Endodermal cell (in vitro differentiated cells): ENCODE measurements around the gene PCBP4. TPM values are rescaled to one million over a fixed set of nuclear protein-coding genes. Genes with fewer than 3 reads are reported as not detected.

Experiments
- DNase-seq: peaks from one replicate; pipeline ENCODE4 v3.0.0-alpha.2; 2017
- H3K27ac ChIP-seq: 2 replicates; pipeline ENCODE4 v1.5.1; 2013; ENCODE audit warnings: mild to moderate bottlenecking, low read depth, low read length, moderate library complexity
- H3K27me3 ChIP-seq: 2 replicates; pipeline ENCODE4 v1.6.1; 2013; ENCODE audit warnings: mild to moderate bottlenecking, low read length, moderate library complexity; ENCODE audit not compliant: insufficient read depth, control insufficient read depth, poor library complexity, severe bottlenecking
- H3K36me3 ChIP-seq: 2 replicates; pipeline ENCODE4 v1.7.0; 2013; ENCODE audit warnings: mild to moderate bottlenecking, low read length, moderate library complexity; ENCODE audit not compliant: control insufficient read depth, insufficient read depth
- H3K4me1 ChIP-seq: one replicate; pipeline ENCODE4 v1.7.0; 2013; ENCODE audit warnings: low read length; ENCODE audit not compliant: control insufficient read depth, insufficient read depth
- H3K4me3 ChIP-seq: 2 replicates; pipeline ENCODE4 v1.5.1; 2013; ENCODE audit warnings: mild to moderate bottlenecking, low read length, moderate library complexity
- H3K9ac ChIP-seq: 2 replicates; pipeline ENCODE4 v1.6.1; 2013; ENCODE audit warnings: mild to moderate bottlenecking, low read length, moderate library complexity; ENCODE audit not compliant: poor library complexity, severe bottlenecking; ENCODE audit errors: extremely low read depth
- H3K9me3 ChIP-seq: 2 replicates; pipeline ENCODE4 v1.6.1; 2013; ENCODE audit warnings: mild to moderate bottlenecking, low read length, moderate library complexity; ENCODE audit not compliant: control insufficient read depth
- H3K27ac Mint-ChIP-seq: 2 replicates; pipeline ENCODE4 v1.8.0; 2020; ENCODE audit warnings: mixed read lengths
- H3K27me3 Mint-ChIP-seq: 2 replicates; pipeline ENCODE4 v1.8.0; 2021; ENCODE audit warnings: mild to moderate bottlenecking, mixed read lengths; ENCODE audit not compliant: insufficient read depth
- H3K36me3 Mint-ChIP-seq: 2 replicates; pipeline ENCODE4 v1.8.0; 2020; ENCODE audit warnings: low read depth, mixed read lengths
- H3K4me1 Mint-ChIP-seq: 2 replicates; pipeline ENCODE4 v1.8.0; 2020; ENCODE audit warnings: mixed read lengths
- H3K4me3 Mint-ChIP-seq: 2 replicates; pipeline ENCODE4 v1.8.0; 2020; ENCODE audit warnings: mild to moderate bottlenecking, moderate library complexity, mixed read lengths
- H3K9me3 Mint-ChIP-seq: 2 replicates; pipeline ENCODE4 v1.8.0; 2020; ENCODE audit warnings: mild to moderate bottlenecking, mixed read lengths
- CTCF ChIP-seq: fragments of 200-600 bp; sonication (generic); conservative IDR thresholded peaks from 2 replicates; pipeline ENCODE4 v1.5.0; 2021; ENCODE audit warnings: antibody characterized with exemption, mild to moderate bottlenecking
- WGBS, 2 experiments: methylation state at CpG; one replicate each; pipeline versions ENCODE4 v1.1.5 to v1.1.7; 2013; ENCODE audit warnings: missing lambda C conversion rate in 2 of 2, mixed read lengths in 1 of 2; ENCODE audit not compliant: insufficient coverage in 1 of 2, insufficient read length in 1 of 2; 5-methylcytosine and 5-hydroxymethylcytosine counted together
- total RNA-seq, 2 donors: library from RNA; stranded (reverse); fragmentation: NEBNext Ultra II Directional in 1 of 2; extraction: Animal tissue kit (Norgen Biotek cat#: 25700) in 1 of 2; gene quantifications; 2 replicates in 1 of 2; 3 replicates in 1 of 2; pipeline ENCODE4 v1.2.1, GENCODE V29; 2021

Gene PCBP4
- total RNA-seq, 2 donors from 2014 or later, result 54.1 to 68.1 TPM

GRCh38 chr3:51949121-51949520, 18.1 kb downstream of the PCBP4 start:
- DNase-seq, result no peak
- Mint-ChIP-seq H3K9me3 (no peaks in the 10 kb centered on the region), H3K27me3 (peaks cover 58% of the 10 kb centered on the region), H3K36me3 (no peaks in the 10 kb centered on the region), H3K27ac (no peak overlapping the region), H3K4me3 (no peak overlapping the region), H3K4me1 (no peaks in the 10 kb centered on the region)
- Histone ChIP-seq H3K9ac (no peak overlapping the region), H3K9me3 (no peaks in the 10 kb centered on the region), H3K36me3 (no peaks in the 10 kb centered on the region), H3K4me1 (no peaks in the 10 kb centered on the region), H3K27ac (no peak overlapping the region), H3K27me3 (peaks cover 34% of the 10 kb centered on the region), H3K4me3 (no peak overlapping the region)
- TF ChIP-seq CTCF, result no peak
- whole genome bisulfite sequencing, 2 experiments, result 83 to 93% methylated on average over 3 to 5 of the region's 5 CpGs

- peaks cover 48% of the 10 kb centered on the region for H3K27me3 Mint-ChIP-seq
- H3K36me3 Mint-ChIP-seq, result no peaks in the 10 kb centered on the region
- no peak for TF ChIP-seq CTCF
- Histone ChIP-seq H3K27me3 (peaks cover 26% of the 10 kb centered on the region), H3K27ac (no peak overlapping the region), H3K4me1 (no peaks in the 10 kb centered on the region), H3K36me3 (no peaks in the 10 kb centered on the region), H3K9me3 (no peaks in the 10 kb centered on the region), H3K9ac (no peak overlapping the region), H3K4me3 (no peak overlapping the region)
- H3K27ac Mint-ChIP-seq, result no peak overlapping the region
- DNase-seq, result no peak
- H3K9me3 Mint-ChIP-seq, result no peaks in the 10 kb centered on the region
- no peak overlapping the region for H3K4me3 Mint-ChIP-seq
- H3K4me1 Mint-ChIP-seq, result no peaks in the 10 kb centered on the region
- 87 to 92% methylated on average over 9 to 10 of the region's 10 CpGs for WGBS, 2 experiments
These were observed 19.2 kb downstream of the PCBP4 start for GRCh38 chr3:51948016-51948580.

- H3K9ac ChIP-seq, result no peak overlapping the region
- no peaks in the 10 kb centered on the region for H3K36me3 ChIP-seq
- no peaks in the 10 kb centered on the region for H3K9me3 ChIP-seq
- no peak overlapping the region for H3K27ac ChIP-seq
- WGBS, 2 experiments, result 74 to 85% methylated on average over 10 to 13 of the region's 13 CpGs
- Mint-ChIP-seq H3K4me1 (peaks cover 3% of the 10 kb centered on the region), H3K36me3 (no peaks in the 10 kb centered on the region), H3K9me3 (no peaks in the 10 kb centered on the region), H3K4me3 (no peak overlapping the region), H3K27me3 (peaks cover 43% of the 10 kb centered on the region), H3K27ac (no peak overlapping the region)
- TF ChIP-seq CTCF, result no peak
- H3K4me1 ChIP-seq, result peaks cover 4% of the 10 kb centered on the region
- H3K27me3 ChIP-seq, result peaks cover 26% of the 10 kb centered on the region
- H3K4me3 ChIP-seq, result no peak overlapping the region
- DNase-seq, result no peak
These were observed 19.9 kb downstream of the PCBP4 start for GRCh38 chr3:51947215-51947900.
